Right hindlimb (tissue), 1 donor: Measurements from ENCODE around the gene ENOSF1.

Experiments used
- DNase-seq: peaks from one replicate; pipeline ENCODE4 v3.0.0-alpha.2; 2018

Gene ENOSF1

DNA sequence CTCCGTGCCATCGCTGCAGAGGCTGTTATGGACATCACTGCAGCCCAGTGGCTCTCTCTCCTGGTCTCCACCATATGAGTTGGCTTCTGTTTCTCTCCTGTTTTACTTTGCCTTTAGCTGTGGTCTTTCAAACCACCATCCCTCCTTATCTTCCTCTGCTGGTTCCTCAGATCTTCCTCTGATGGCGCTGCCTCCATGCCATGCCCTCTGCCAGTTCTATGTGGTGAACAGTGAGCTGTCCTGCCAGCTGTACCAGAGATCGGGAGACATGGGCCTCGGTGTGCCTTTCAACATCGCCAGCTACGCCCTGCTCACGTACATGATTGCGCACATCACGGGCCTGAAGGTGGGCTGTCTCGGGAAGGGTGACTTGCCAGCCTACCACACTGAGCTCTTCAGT is 41.9 kb downstream of the ENOSF1 start:
- DNase-seq, result no peak

DNA sequence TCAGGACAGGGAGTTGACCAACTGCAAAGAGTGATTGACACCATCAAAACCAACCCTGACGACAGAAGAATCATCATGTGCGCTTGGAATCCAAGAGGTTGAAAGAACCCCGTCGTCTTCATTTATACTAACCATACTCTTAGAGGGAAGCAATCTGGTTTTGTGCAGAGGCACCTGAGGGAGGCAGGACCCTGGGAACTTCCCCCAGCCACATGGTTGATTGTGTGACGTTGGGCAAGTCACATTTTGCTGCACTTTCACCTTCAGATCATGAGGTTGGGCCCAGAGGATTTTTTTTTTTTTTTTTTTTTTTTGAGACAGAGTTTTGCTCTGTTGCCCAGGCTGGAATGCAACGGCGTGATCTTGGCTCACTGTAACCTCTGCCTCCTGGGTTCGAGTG is 43.4 kb downstream of the ENOSF1 start:
- DNase-seq, result no peak

DNA sequence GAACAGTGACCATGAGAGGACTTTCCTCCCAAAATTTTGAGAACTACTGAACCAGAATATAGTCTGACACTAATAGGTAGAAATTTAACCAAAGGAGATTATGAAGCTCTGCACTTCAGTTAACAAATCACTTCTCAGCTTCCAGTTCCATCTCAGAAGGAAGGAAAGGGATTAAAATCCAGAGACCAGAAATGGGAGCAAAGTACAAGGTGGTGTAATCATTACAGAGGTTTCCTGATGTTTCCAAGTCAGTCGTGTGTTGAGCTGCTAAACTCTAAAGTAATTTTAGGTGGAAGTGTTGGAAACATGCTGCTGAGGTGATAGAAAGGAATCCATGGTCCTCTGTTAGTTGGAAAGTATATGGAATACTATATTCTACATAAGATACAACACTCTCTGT is 44.2 kb downstream of the ENOSF1 start:
- DNase-seq, result no peak

DNA sequence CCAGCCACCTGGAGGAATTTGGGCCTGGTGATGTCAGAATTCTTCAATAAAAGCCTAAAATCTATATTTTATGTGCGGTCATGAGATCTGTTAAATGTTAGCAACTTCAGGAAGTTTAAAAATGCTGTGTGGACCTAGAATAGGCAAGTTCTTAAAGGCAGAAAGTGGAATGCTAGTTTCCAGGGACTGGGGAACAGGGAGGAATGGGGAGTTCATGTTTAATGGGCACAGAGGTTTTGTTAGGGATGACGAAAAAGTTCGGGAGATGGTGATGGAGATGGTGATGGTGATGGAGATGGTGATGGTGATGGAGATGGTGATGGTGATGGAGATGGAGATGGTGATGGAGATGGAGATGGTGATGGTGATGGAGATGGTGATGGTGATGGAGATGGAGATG is 45.8 kb downstream of the ENOSF1 start:
- DNase-seq, result no peak

DNA sequence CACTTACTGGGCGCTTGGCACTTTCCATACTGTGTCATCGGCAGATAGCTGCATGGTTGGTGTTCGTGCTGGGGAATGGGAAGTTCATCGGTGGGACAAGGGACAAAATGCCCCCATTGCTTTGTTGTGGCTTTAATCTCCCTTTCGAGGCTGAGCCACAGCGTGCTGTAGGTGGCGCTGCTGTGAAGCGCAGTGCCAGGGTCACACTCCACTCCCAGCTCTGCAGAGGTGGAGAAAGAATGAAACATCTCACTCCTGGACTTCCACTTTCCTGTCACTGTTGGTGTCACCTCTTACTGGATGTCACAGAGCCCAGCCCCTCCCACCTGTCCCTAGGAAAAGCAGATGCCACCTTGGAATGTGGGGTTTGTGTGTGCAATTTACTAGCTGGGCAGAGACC is 46.3 kb downstream of the ENOSF1 start:
- DNase-seq, result no peak

DNA sequence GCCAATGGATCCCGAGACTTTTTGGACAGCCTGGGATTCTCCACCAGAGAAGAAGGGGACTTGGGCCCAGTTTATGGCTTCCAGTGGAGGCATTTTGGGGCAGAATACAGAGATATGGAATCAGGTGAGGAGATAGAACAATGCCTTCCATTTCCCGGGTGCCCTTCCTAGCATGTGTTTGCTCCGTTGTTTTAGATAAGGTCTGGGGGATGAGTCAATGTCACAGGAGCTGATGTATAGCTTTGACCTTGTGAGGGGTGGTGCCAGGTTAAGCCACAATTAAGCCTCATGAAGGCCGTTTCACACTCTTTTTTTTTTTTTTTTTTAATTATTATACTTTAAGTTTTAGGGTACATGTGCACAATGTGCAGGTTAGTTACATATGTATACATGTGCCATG is 50.2 kb downstream of the ENOSF1 start:
- no peak for DNase-seq

DNA sequence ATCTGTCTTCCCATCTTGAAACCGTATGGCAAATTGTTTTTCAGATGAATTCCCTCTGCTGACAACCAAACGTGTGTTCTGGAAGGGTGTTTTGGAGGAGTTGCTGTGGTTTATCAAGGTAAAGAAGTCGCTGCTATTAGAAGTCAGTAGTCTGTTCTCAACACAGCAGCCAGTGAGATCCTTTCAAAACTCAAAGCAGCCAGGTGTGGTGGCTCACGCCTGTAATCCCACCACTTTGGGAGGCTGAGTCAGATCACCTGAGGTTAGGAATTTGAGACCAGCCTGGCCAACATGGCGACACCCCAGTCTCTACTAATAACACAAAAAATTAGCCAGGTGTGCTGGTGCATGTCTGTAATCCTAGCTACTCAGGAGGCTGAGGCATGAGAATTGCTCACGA is 52.8 kb downstream of the ENOSF1 start:
- no peak for DNase-seq

DNA sequence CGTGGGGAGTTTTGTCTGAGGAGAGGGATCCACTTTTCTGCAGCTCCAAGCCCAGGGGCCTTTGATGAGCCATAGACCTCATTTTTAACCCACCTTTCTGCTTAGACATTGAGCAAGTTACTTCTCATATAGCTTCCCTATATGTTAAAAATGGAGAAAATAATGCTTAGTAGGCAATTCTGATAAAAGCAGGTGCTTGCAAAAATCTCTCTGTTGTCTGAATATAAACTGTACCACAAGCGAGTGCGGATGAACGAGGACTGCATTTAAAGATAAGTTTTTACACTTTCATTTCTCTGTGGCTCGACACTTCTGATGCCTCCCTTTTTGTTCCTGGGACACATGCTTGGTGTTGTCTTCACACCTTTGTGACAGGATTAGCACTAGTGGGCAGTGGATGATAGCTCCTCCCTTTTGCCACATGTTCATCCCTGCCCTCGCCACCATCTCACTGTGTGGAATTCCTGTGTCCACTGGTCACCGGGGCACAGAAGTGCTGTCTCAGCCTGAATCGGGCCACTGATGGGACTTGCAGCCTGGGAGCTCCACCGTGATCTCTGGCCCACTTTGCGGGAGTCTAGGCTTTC is 53.4 kb downstream of the ENOSF1 start:
- DNase-seq, result no peak

DNA sequence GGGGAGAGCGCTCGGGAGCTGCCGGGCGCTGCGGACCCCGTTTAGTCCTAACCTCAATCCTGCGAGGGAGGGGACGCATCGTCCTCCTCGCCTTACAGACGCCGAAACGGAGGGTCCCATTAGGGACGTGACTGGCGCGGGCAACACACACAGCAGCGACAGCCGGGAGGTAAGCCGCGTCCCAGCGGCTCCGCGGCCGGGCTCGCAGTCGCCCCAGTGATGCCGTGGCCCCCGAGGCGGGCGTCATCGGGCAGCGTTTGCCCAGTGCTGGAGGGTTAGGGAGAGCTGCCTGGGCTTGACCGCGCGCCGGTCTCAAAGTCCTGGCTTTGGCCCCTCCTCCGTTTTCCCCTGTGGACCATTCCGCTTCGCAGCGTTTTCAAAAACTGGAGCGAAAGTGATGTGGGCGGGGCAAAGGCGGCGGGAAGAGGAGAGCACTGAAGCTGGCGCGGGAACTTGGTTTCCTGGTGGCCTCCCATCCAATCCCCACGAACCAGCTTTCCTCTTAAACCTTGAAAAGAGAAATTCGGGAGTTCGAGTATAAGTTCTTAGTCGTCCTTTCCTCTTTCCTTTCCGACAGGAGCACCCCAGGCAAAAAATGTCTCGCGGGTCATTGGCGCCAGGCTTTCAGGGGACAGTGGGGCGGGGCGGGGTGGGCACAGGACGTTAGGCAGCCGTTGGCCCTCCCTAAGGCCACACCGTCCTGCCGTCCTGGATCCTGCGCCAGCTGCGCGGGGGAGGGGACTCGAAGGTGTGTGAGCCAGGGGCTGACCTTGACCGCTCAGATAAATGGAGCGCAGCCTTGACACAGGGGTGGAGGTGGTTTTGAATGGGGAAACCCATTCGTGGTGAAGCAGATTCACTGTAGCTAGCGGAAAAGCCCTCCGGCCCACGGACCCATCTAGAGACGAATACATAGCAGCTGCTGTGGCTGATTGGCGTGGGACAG is 54.2 kb downstream of the ENOSF1 start:
- DNase-seq, result peak; percentile 93

DNA sequence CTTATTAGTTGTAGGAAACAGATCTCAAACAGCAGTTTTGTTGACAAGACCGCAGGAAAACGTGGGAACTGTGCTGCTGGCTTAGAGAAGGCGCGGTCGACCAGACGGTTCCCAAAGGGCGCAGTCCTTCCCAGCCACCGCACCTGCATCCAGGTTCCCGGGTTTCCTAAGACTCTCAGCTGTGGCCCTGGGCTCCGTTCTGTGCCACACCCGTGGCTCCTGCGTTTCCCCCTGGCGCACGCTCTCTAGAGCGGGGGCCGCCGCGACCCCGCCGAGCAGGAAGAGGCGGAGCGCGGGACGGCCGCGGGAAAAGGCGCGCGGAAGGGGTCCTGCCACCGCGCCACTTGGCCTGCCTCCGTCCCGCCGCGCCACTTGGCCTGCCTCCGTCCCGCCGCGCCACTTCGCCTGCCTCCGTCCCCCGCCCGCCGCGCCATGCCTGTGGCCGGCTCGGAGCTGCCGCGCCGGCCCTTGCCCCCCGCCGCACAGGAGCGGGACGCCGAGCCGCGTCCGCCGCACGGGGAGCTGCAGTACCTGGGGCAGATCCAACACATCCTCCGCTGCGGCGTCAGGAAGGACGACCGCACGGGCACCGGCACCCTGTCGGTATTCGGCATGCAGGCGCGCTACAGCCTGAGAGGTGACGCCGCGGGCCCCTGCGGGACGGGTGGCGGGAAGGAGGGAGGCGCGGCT is 55.0 kb downstream of the ENOSF1 start, which contains the start of gene TYMS:
TSS of gene TYMS (plus strand) at position 343 of the 690 bp plus-strand sequence. CDS start at position 433, 90 bp downstream.
- DNase-seq, result peak; percentile 73

DNA sequence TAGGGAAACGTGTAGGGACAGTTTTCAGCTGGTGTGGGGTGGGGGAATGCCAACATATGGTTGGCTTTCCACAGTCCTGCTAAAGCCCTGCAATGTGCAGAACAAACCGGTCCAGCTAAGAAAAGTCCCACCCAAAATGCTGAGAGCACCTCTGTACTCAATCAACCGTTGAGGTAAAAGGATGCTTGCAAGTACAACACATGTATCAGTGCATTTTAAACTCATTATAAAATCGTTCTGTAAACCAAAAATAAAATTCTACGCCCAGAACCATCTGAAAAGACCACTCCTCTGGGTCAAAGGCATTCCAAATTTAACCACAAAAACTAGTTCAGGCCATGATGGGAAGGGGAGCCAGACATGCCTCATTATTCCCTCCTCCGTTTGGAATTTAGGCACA is 57.0 kb downstream of the ENOSF1 start:
- no peak for DNase-seq

DNA sequence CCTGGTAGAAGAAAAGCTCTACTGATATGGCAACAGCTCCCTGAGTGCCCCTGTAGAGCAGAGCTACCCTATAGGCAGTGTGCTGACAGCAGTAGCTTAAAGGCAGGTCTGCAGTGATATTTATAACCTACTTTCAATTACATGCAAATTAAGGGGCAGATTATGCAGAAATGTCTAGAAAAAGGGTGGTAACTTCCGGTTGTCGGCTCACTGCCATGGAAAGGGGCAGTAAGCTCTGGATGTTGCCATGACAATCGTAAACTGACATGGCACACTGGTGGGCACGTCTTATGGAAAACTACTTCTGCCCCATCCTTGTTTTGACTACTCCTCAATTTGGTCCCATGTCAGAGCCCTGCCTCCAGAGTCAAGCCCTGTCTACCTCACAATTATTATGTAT is 57.8 kb downstream of the ENOSF1 start:
- no peak for DNase-seq

DNA sequence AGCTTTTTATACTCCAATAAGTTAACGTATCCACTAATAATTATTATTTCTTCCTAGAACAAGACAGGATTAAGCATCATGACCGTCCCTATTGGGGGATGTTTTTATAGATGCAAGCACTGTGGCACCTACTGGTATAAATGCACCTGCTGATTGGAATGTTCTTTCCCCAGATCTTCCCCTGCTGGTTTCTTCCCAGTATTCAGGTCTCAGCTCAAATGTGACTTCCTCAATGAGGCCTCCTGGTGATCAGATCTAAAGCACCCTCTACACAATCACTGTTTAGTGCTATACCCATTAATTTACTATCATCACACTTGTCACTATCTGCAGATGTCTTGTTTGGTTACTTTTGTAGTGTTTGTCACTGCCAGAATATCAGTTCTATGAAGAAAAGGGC is 58.9 kb downstream of the ENOSF1 start:
- no peak for DNase-seq

DNA sequence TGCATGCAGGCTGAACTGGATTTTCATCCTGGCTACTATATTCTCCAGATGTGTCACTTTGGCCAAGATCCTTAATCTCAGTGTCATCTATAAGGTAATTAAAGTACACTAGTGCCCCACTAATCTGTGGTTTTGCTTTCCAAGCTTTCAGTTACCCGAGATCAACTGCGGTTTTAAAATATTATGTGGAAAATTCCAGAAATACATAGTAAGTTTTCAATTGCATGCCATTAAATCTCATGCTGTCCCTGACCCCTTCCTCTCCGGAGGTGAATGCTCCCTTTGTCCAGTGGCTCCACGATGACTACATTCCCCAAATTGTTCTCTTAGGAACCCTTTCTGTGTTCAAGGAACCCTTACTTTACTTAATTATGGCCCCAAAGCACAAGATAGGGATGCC is 60.3 kb downstream of the ENOSF1 start:
- no peak for DNase-seq

DNA sequence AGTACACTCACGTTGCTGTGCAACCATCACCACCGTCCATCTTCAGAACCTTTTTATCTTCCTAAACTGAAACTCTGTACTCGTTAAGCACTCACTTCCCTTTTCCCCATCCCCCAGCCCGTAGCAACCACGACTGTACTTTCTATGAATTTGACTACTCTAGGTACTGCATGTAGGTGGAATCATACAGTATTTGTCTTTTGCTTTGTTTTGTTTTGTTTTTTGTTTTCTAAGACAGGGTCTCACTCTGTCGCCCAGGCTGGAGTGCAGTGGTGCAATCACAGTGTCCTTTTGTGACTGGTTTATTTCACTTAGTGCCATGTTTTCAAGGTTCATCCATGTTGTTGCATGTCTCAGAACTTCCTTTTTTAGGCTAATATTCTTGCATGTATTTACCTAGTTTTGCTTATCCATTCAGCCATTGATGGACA is 62.0 kb downstream of the ENOSF1 start:
- no peak for DNase-seq

DNA sequence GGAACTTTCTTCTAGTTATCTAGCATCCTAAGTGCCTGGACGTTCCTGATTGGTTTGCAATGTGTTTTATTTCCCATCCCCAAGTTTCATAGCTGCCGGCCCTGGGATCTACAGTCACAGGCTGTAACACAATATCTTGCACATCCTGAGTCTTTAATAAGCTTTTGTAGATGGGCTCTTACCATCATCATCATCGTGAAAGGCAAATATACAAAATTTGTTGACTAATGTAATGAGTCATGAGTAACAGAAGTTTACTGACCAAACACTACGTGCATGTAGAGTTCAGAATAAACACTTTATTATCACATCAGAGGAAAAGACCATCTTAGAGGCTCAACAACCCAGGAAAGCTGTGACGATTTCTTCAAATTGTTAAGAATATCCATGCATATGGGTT is 63.1 kb downstream of the ENOSF1 start:
- DNase-seq, result no peak

DNA sequence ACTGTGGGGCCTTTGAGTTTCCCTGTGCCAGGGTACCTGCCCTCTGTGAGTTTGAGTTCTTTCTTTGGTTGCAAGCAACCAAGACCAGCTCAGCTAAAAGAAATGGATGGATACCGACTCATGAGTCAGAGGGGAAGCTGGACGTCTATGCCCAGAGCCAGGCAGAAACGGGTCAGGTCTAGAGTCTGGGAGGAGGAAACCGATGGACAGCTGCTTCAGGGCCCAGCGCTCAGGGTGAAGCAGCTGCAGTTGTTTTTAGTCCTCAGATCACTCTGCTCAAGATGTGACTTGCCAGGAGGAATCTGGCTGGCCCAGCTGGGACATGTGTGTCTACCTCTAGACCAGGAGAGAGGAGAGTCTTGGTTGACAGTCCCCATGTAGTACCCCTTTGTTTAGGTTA is 65.1 kb downstream of the ENOSF1 start:
- no peak for DNase-seq

DNA sequence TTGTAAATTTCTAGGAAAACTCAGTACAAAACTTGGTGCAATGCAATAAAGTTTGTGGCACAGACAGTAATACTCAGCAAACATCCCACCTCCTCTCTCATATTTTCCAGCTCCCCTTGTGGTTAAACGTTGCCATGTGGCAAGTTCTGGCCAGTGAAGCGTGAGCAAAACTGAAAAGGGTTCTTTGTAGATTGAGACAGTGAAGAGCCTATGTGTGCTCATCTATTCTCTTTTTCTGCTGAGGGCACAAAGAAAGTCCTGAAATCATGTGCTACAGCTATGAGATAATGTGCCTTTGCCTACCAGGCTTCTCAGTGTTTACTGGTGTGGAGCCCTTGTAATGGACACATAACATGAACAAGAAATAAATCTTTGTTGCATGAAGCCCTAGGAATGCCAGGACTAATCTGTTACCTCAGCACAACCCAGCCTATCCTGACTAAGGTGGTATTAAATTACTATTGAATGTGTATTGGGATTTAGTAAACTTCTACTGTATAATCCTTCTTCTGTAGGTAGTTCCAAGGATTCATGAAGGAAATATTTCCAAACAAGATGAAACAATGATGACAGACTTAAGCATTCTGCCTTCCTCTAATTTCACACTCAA is 67.9 kb downstream of the ENOSF1 start:
- no peak for DNase-seq

DNA sequence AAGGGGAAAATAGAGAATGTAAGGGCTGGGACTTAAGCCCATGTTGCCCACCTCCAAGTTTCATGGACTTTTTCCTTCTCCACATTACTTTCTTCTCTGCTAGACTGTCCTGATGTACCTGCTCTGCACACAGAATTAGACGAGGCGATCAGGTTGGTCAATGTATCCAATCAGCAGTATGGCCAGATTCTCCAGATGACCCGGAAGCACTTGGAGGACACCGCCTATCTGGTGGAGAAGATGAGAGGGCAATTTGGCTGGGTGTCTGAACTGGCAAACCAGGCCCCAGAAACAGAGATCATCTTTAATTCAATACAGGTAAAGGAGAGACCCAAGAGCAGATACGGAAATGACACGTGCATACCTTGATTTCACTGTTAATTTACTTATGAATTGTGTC is 71.2 kb downstream of the ENOSF1 start:
- no peak for DNase-seq

DNA sequence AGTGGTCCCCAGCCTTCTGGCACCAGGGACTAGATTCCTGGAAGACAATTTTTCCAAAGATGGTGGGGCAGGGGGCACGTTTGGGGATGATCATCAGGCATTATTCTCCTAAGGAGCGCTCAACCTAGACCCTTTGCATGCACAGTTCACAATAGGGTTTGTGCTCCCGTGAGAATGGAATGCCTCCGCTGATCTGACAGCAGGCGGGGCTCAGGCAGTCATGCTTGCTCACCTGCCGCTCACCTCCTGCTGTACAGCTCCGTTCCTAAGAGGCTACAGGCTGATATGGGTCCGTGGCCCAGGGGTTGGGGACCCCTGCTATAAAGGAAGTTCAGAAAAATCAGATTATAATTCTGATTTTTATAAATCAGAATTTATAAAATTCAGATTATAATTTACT is 77.3 kb downstream of the ENOSF1 start:
- DNase-seq, result no peak

DNA sequence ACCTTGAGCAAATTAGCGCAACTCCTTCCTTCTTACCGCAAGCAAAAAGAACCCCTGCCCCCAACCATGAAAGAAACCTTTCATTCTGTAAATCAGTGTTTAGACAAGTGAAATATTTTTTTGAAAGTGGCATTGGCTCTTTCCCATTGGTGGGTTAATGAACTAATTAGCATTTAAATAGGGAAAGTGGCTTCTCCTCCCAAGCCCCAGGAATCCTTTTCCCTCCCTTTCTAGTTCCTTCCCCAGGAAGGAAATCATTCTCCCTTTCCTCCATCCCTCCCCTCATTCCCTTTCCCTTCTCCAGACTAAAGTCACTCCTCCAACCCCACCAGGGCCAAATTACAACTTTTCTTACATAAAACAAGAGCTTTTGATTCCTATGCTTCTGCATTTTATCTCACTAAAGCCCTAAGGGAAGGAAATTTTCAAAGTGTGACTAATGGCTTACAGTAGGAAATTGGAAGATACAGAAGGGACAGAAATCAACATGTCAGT is 77.8 kb downstream of the ENOSF1 start:
- no peak for DNase-seq

DNA sequence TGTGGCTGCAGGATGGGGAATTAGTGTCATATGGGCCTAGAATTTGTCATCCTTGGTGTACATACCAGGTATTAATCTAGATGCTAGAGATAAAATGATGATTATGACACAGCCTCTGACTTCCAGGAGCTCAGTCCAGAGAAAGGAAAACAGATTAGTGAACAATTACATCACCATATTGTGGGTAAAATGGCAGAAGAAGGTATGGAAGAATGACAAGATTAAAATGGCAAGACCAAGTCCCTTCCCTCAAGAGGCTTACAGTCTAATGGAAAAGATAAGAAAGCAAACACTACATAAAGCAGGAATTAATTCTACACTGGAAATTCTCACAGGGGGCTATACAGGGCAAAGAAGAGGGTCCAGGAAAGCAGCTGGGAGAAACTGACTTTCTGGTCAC is 80.9 kb downstream of the ENOSF1 start:
- no peak for DNase-seq
